ENCODE measurements around the gene GRIK4.

DNA sequence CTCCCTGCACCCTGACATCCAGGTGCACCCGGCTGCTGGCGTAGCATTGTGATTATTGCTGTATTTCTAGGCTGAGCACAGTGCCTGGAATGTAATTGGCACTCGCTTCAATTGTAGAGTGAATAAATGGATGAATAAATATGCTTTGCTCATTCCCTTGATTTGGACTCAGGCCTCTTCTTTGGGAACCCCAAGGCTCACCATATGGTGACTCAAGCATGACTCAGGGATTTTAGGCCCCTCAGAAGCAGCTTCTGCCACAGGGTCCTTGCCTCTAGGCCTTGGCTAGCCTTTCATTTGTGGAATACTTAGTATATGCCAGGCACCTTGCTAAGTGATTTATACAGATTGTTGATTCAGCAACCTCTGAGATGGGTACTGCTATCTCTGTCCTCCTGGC lies 78.9 kb downstream of the GRIK4 start:
- TF ChIP-seq EZH2 (IDR thresholded peaks at IDR 0.05; ENCODE audit: insufficient read depth, poor library complexity, severe bottlenecking) = no peak
- TF ChIP-seq EZH2phosphoT487 (IDR thresholded peaks at IDR 0.05; ENCODE audit: insufficient read depth, low read depth) = no peak
